Kidney (tissue), 14 donors: Measurements from ENCODE around the gene NT5C3B. TPM values are rescaled to one million over a fixed set of nuclear protein-coding genes. Genes with fewer than 3 reads are reported as not detected.
A peak's percentile ranks its signal among the peaks of the same experiment; 100 is the strongest.
"Not testable (repeated sequence)": the region's sequence is repeated elsewhere in the genome, so short reads cannot be mapped to it uniquely, and the experiment has no call there.

Experiments
- DNase-seq, 5 donors: peaks; one replicate each; pipeline ENCODE4 v3.0.0-alpha.2; 2013 to 2020
- FAIRE-seq: peaks from 2 replicates; lab custom pipeline; 2012; peaks lifted over from hg19 to GRCh38; lab: Jason Lieb, UNC
- H3K27ac ChIP-seq, 2 donors: one replicate each; pipeline ENCODE4 v1.7.0; 2013; ENCODE audit warnings: low read depth in 2 of 2, low read length in 2 of 2, inconsistent platforms in 1 of 2
- H3K27me3 ChIP-seq: one replicate; pipeline ENCODE4 v1.7.1; 2013; ENCODE audit warnings: low read length, inconsistent platforms; ENCODE audit not compliant: control insufficient read depth, insufficient read depth
- H3K36me3 ChIP-seq, 3 donors: one replicate each; pipeline versions ENCODE4 v1.7.0 to v1.7.1; 2013; ENCODE audit warnings: low read length in 3 of 3, control low read depth in 1 of 3, inconsistent platforms in 1 of 3; ENCODE audit not compliant: insufficient read depth in 3 of 3, control insufficient read depth in 2 of 3
- H3K4me1 ChIP-seq, 3 donors: one replicate each; pipeline versions ENCODE4 v1.7.0 to v1.7.1; 2013; ENCODE audit warnings: low read length in 3 of 3, inconsistent platforms in 1 of 3, low read depth in 1 of 3; ENCODE audit not compliant: control insufficient read depth in 2 of 3, insufficient read depth in 2 of 3
- H3K4me3 ChIP-seq, 3 donors: one replicate each; pipeline versions ENCODE4 v1.7.0 to v1.8.1; 2013; ENCODE audit warnings: low read length in 3 of 3, control low read depth in 1 of 3, inconsistent platforms in 1 of 3
- H3K9ac ChIP-seq, 3 donors: one replicate each; pipeline versions ENCODE4 v1.7.0 to v1.7.1; 2013; ENCODE audit warnings: low read length in 3 of 3, control low read depth in 1 of 3, inconsistent platforms in 1 of 3
- H3K9me3 ChIP-seq, 3 donors: one replicate each; pipeline versions ENCODE4 v1.7.0 to v1.7.1; 2013; ENCODE audit warnings: low read length in 3 of 3, control low read depth in 1 of 3, inconsistent platforms in 1 of 3; ENCODE audit not compliant: control insufficient read depth in 2 of 3, insufficient read depth in 1 of 3
- CTCF ChIP-seq: IDR thresholded peaks from 3 replicates; pipeline ENCODE4 v1.5.1; 2012; ENCODE audit warnings: mild to moderate bottlenecking, moderate library complexity, borderline replicate concordance; ENCODE audit not compliant: insufficient read depth; ENCODE audit errors: extremely low read depth
- intact Hi-C: fragments of 100-400 bp; cut with DNase I; formaldehyde crosslinking; loops from one replicate; pipeline ENCODE4 v1.11.1; 2022
- polyA plus RNA-seq: library from polyadenylated mRNA; stranded (reverse); fragments of 350-450 nt; fragmentation: Illumina TruSeq; extraction: RNeasy Lipid Tissue Mini Kit (QIAGEN cat#74804); gene quantifications from one replicate; pipeline ENCODE4 v1.2.3, GENCODE V29; 2014; ENCODE audit warnings: low read depth, low replicate concordance; ENCODE audit not compliant: insufficient read depth
- total RNA-seq: library from RNA; stranded (reverse); fragmentation: NEBNext Ultra II Directional; extraction: Animal tissue kit (Norgen Biotek cat#: 25700); gene quantifications from one replicate; pipeline ENCODE4 v1.2.1, GENCODE V29; 2021
- donor health status: control.
- donor health status: control.
- donor health status: control.
- donor health status: control.
- donor health status: control.
- donor health status: DM: yes; HTN: yes; CAD: no.
- donor health status: Normal renal cell carcinoma (clear cell type).

The NT5C3B gene
- total and polyA plus RNA-seq, 2 donors from 2014 or later, result 44.0 to 88.0 TPM

- Histone ChIP-seq H3K27me3 (no peaks in the 10 kb centered on the region), H3K27ac (peak overlapping the region in 1 of 2 donors; percentile 83), H3K9me3 (no peaks in the 10 kb centered on the region), H3K36me3 (peaks cover 2 to 7% (median 4%) of the 10 kb centered on the region in 3 donors), H3K4me1 (peaks cover 0 to 15% (median 9%) of the 10 kb centered on the region in 3 donors), H3K4me3 (peak overlapping the region; percentile 78 to 92 (median 86)), H3K9ac (peak overlapping the region; percentile 72 to 84 (median 83))
- no peak for TF ChIP-seq CTCF
- intact Hi-C loops, result no loop called here
- DNase-seq (peak in 1 of 5 donors; percentile 89), FAIRE-seq (no peak)
Observed at GRCh38 chr17:41864498-41864835, 28.4 kb upstream of the NT5C3B start.

- Histone ChIP-seq H3K27me3 (no peaks in the 10 kb centered on the region), H3K36me3 (peaks cover 0 to 4% (median 2%) of the 10 kb centered on the region in 3 donors), H3K4me1 (peaks cover 0 to 15% (median 9%) of the 10 kb centered on the region in 3 donors), H3K9ac (peak overlapping the region; percentile 8 to 84 (median 29)), H3K27ac (no peak overlapping the region), H3K4me3 (peak overlapping the region in 2 of 3 donors; percentile 86 to 92), H3K9me3 (no peaks in the 10 kb centered on the region)
- no peak for TF ChIP-seq CTCF
- intact Hi-C loops, result no loop called here
- DNase-seq (peak in 4 of 5 donors; percentile 39 to 48 (median 44)), FAIRE-seq (no peak)
Observed at GRCh38 chr17:41863074-41863848, 27.2 kb upstream of the NT5C3B start.

GRCh38 chr17:41860254-41860931, 24.4 kb upstream of the NT5C3B start:
- FAIRE-seq (no peak), DNase-seq (no peak)
- no peak overlapping the region for H3K9ac ChIP-seq
- H3K27me3 ChIP-seq, result no peaks in the 10 kb centered on the region
- no peaks in the 10 kb centered on the region for H3K9me3 ChIP-seq
- H3K4me3 ChIP-seq, result no peak overlapping the region
- no peak overlapping the region for H3K27ac ChIP-seq
- intact Hi-C loops, result no loop called here
- no peak for TF ChIP-seq CTCF
- H3K36me3 ChIP-seq, result no peaks in the 10 kb centered on the region
- H3K4me1 ChIP-seq, result peaks cover 0 to 15% (median 9%) of the 10 kb centered on the region in 3 donors

GRCh38 chr17:41851382-41851781, 15.3 kb upstream of the NT5C3B start:
- H3K4me1 ChIP-seq, H3K9me3 ChIP-seq, FAIRE-seq, H3K27ac ChIP-seq, DNase-seq, H3K27me3 ChIP-seq, H3K9ac ChIP-seq, H3K4me3 ChIP-seq, intact Hi-C loops: not testable (repeated sequence)
- peaks cover 4 to 11% (median 6%) of the 10 kb centered on the region in 3 donors for H3K36me3 ChIP-seq
